Left lung (tissue), 10 donors: ENCODE measurements around the gene ASCC3. TPM values are rescaled to one million over a fixed set of nuclear protein-coding genes. Genes with fewer than 3 reads are reported as not detected.
"Not testable (repeated sequence)": the region's sequence is repeated elsewhere in the genome, so short reads cannot be mapped to it uniquely, and the experiment has no call there.

Source experiments
- ATAC-seq: fragments of 200-7000 bp; cut with Tn5 transposase; one replicate; pipeline ENCODE4 v1.9.1; 2020; ENCODE audit warnings: moderate library complexity
- DNase-seq, 4 donors: peaks; one replicate each; pipeline ENCODE4 v3.0.0-alpha.2; 2013 to 2020
- H3K27ac ChIP-seq, 2 donors: fragments of 200-600 bp; sonication (generic) in 1 of 2; one replicate each; pipeline versions ENCODE4 v1.5.0 to v1.8.0; 2020 to 2021
- H3K27me3 ChIP-seq, 2 donors: fragments of 200-600 bp; sonication (generic) in 1 of 2; one replicate each; pipeline versions ENCODE4 v1.5.0 to v1.8.0; 2020 to 2021
- H3K36me3 ChIP-seq, 2 donors: fragments of 200-600 bp; sonication (generic) in 1 of 2; one replicate each; pipeline versions ENCODE4 v1.5.0 to v1.8.0; 2020 to 2021
- H3K4me1 ChIP-seq, 2 donors: fragments of 200-600 bp; one replicate each; pipeline ENCODE4 v1.8.0; 2021
- H3K4me3 ChIP-seq, 2 donors: fragments of 200-600 bp; sonication (generic) in 1 of 2; one replicate each; pipeline versions ENCODE4 v1.5.0 to v1.8.0; 2020 to 2021; ENCODE audit warnings: mild to moderate bottlenecking in 1 of 2
- H3K9me3 ChIP-seq, 2 donors: fragments of 200-600 bp; sonication (generic) in 1 of 2; one replicate each; pipeline versions ENCODE4 v1.5.0 to v1.8.0; 2020 to 2021
- CTCF ChIP-seq, 2 donors: fragments of 200-600 bp; sonication (generic) in 1 of 2; IDR thresholded peaks; one replicate each; pipeline versions ENCODE4 v1.5.0 to v1.8.0; 2021; ENCODE audit warnings: antibody characterized with exemption in 2 of 2
- intact Hi-C, 2 donors: fragments of 100-400 bp; cut with DNase I; formaldehyde crosslinking; loops; one replicate each; pipeline versions ENCODE4 v1.11.2 to v1.14.2; 2022
- polyA plus RNA-seq, 6 donors: library from polyadenylated mRNA; unstranded; fragments of 120-200 nt; gene quantifications; one replicate each; pipeline ENCODE4 v1.2.1, GENCODE V29; 2013; ENCODE audit not compliant: insufficient read length in 6 of 6
- total RNA-seq, 2 donors: library from RNA; stranded (reverse); fragmentation: NEBNext Ultra II Directional; extraction: Animal tissue kit (Norgen Biotek cat#: 25700); gene quantifications; one replicate each; pipeline ENCODE4 v1.2.1, GENCODE V29; 2021
- donor health status: DM: no; HTN: yes; CAD: no.
- donor health status: DM: no; HTN: no; CAD: no.

The ASCC3 gene
- total and polyA plus RNA-seq, 8 donors, result 20.6 to 43.2 (median 23.4) TPM

- ATAC-seq, result no peak
- no peak for DNase-seq
- intact Hi-C loops, result no loop called here
- Histone ChIP-seq H3K36me3 (no peaks in the 10 kb centered on the region), H3K4me3 (no peak overlapping the region), H3K4me1 (no peaks in the 10 kb centered on the region), H3K27me3 (no peaks in the 10 kb centered on the region), H3K9me3 (no peaks in the 10 kb centered on the region), H3K27ac (no peak overlapping the region)
- TF ChIP-seq CTCF (IDR thresholded peaks at IDR 0.05), result no peak
These were observed 106.4 kb downstream of the ASCC3 start for GRCh38 chr6:100774681-100775080.

GRCh38 chr6:100768816-100769351, 112.2 kb downstream of the ASCC3 start:
- no peak for TF ChIP-seq CTCF (IDR thresholded peaks at IDR 0.05)
- ATAC-seq (no peak), DNase-seq (no peak)
- H3K27ac ChIP-seq, result no peak overlapping the region
- H3K4me3 ChIP-seq, result no peak overlapping the region
- peaks cover 0 to 5% of the 10 kb centered on the region in 2 donors for H3K9me3 ChIP-seq
- no peaks in the 10 kb centered on the region for H3K27me3 ChIP-seq
- intact Hi-C loops, result no loop called here
- H3K36me3 ChIP-seq, result peaks cover 0 to 38% of the 10 kb centered on the region in 2 donors
- no peaks in the 10 kb centered on the region for H3K4me1 ChIP-seq

- peaks cover 0 to 82% of the 10 kb centered on the region in 2 donors for H3K36me3 ChIP-seq
- intact Hi-C loops, result no loop called here
- H3K4me1 ChIP-seq, result no peaks in the 10 kb centered on the region
- H3K27me3 ChIP-seq, result no peaks in the 10 kb centered on the region
- no peak overlapping the region for H3K4me3 ChIP-seq
- DNase-seq, result no peak
- H3K9me3 ChIP-seq, result peaks cover 0 to 13% of the 10 kb centered on the region in 2 donors
- no peak for TF ChIP-seq CTCF (IDR thresholded peaks at IDR 0.05)
- ATAC-seq, result no peak
- no peak overlapping the region for H3K27ac ChIP-seq
These were observed 117.4 kb downstream of the ASCC3 start for GRCh38 chr6:100763617-100764241.

- peaks cover 0 to 13% of the 10 kb centered on the region in 2 donors for H3K9me3 ChIP-seq
- peaks cover 0 to 77% of the 10 kb centered on the region in 2 donors for H3K36me3 ChIP-seq
- H3K4me3 ChIP-seq, result no peak overlapping the region
- DNase-seq, result no peak
- intact Hi-C loops, result no loop called here
- ATAC-seq, result no peak
- TF ChIP-seq CTCF (IDR thresholded peaks at IDR 0.05), result no peak
- no peaks in the 10 kb centered on the region for H3K27me3 ChIP-seq
- no peaks in the 10 kb centered on the region for H3K4me1 ChIP-seq
- H3K27ac ChIP-seq, result no peak overlapping the region
These were observed 119.3 kb downstream of the ASCC3 start for GRCh38 chr6:100761841-100762240.

- H3K27me3 ChIP-seq, H3K9me3 ChIP-seq, H3K4me3 ChIP-seq, H3K4me1 ChIP-seq, DNase-seq, ATAC-seq, intact Hi-C loops, H3K27ac ChIP-seq: not testable (repeated sequence)
- H3K36me3 ChIP-seq, result peaks cover 0 to 50% of the 10 kb centered on the region in 2 donors
These were observed 122.7 kb downstream of the ASCC3 start for GRCh38 chr6:100758386-100758785.

- H3K4me1 ChIP-seq, result no peaks in the 10 kb centered on the region
- ATAC-seq, result no peak
- no peak overlapping the region for H3K27ac ChIP-seq
- H3K27me3 ChIP-seq, result no peaks in the 10 kb centered on the region
- no peak for DNase-seq
- H3K36me3 ChIP-seq, result peaks cover 0 to 8% of the 10 kb centered on the region in 2 donors
- TF ChIP-seq CTCF (IDR thresholded peaks at IDR 0.05), result no peak
- intact Hi-C loops, result no loop called here
- no peak overlapping the region for H3K4me3 ChIP-seq
- H3K9me3 ChIP-seq, result no peaks in the 10 kb centered on the region
These were observed 127.7 kb downstream of the ASCC3 start for GRCh38 chr6:100753421-100753820.
